ENCODE results near the gene WNK3. TPM values are rescaled to one million over a fixed set of nuclear protein-coding genes. Genes with fewer than 3 reads are reported as not detected.
"Not testable (repeated sequence)": the region's sequence is repeated elsewhere in the genome, so short reads cannot be mapped to it uniquely, and the experiment has no call there.

Gene WNK3
- total RNA-seq, 1 donor from 2014 or later: 8.4 TPM

- peak overlapping the region; percentile 95 for H3K27ac Mint-ChIP-seq (ENCODE audit: unreplicated experiment)
- no peaks in the 10 kb centered on the region for H3K36me3 Mint-ChIP-seq (ENCODE audit: low read depth, unreplicated experiment)
- FAIRE-seq (no peak), DNase-seq (ENCODE audit: low read depth) (no peak)
- Histone ChIP-seq H3K27ac (ENCODE audit: low read depth, low read length) (no peak overlapping the region), H2AFZ (ENCODE audit: low read depth, low read length) (peak overlapping the region; percentile 92), H3K9me3 (ENCODE audit: insufficient read depth, low read depth, low read length) (no peaks in the 10 kb centered on the region), H4K20me1 (ENCODE audit: insufficient read depth, low read length) (peaks cover 7% of the 10 kb centered on the region), H3K4me1 (ENCODE audit: insufficient read depth, low read length) (peaks cover 12% of the 10 kb centered on the region), H3K9ac (ENCODE audit: low read length) (peak overlapping the region; percentile 77), H3K4me2 (ENCODE audit: low read length) (peak overlapping the region; percentile 96), H3K27me3 (ENCODE audit: insufficient read depth, low read length) (no peaks in the 10 kb centered on the region), H3K79me2 (ENCODE audit: insufficient read depth, low read length) (peaks cover 5% of the 10 kb centered on the region), H3K36me3 (ENCODE audit: insufficient read depth, low read length) (no peaks in the 10 kb centered on the region), H3K4me3 (ENCODE audit: insufficient read depth, low read depth, low read length) (peak overlapping the region; percentile 55)
- H3K4me1 Mint-ChIP-seq (ENCODE audit: low read depth, unreplicated experiment): peaks cover 2% of the 10 kb centered on the region
- no peaks in the 10 kb centered on the region for H3K27me3 Mint-ChIP-seq (ENCODE audit: low read depth, unreplicated experiment)
- peak overlapping the region; percentile 97 for H3K4me3 Mint-ChIP-seq (ENCODE audit: unreplicated experiment)
- H3K9me3 Mint-ChIP-seq (ENCODE audit: unreplicated experiment): no peaks in the 10 kb centered on the region
- TF ChIP-seq CTCF (IDR thresholded peaks at IDR 0.05; ENCODE audit: insufficient read depth, low read depth, low read length) (no peak), EZH2 (IDR thresholded peaks at IDR 0.05; ENCODE audit: insufficient read depth, low read length) (no peak)
Measured at GRCh38 chrX:54359408-54359807, 1.6 kb upstream of the WNK3 start.

- DNase-seq (ENCODE audit: low read depth) (peak; percentile 63), FAIRE-seq (peak; percentile 26)
- H3K4me1 ChIP-seq (ENCODE audit: insufficient read depth, low read length): peaks cover 12% of the 10 kb centered on the region
- H3K79me2 ChIP-seq (ENCODE audit: insufficient read depth, low read length): peaks cover 5% of the 10 kb centered on the region
- H3K27me3 Mint-ChIP-seq (ENCODE audit: low read depth, unreplicated experiment): no peaks in the 10 kb centered on the region
- peak overlapping the region; percentile 97 for H3K27ac Mint-ChIP-seq (ENCODE audit: unreplicated experiment)
- peak overlapping the region; percentile 66 for H3K27ac ChIP-seq (ENCODE audit: low read depth, low read length)
- peak overlapping the region; percentile 77 for H3K9ac ChIP-seq (ENCODE audit: low read length)
- peak overlapping the region; percentile 97 for H3K4me3 Mint-ChIP-seq (ENCODE audit: unreplicated experiment)
- H3K4me3 ChIP-seq (ENCODE audit: insufficient read depth, low read depth, low read length): peak overlapping the region; percentile 55
- peak overlapping the region; percentile 96 for H3K4me2 ChIP-seq (ENCODE audit: low read length)
- H2AFZ ChIP-seq (ENCODE audit: low read depth, low read length): peak overlapping the region; percentile 92
- peaks cover 2% of the 10 kb centered on the region for H3K4me1 Mint-ChIP-seq (ENCODE audit: low read depth, unreplicated experiment)
- no peaks in the 10 kb centered on the region for H3K36me3 ChIP-seq (ENCODE audit: insufficient read depth, low read length)
- TF ChIP-seq EZH2 (IDR thresholded peaks at IDR 0.05; ENCODE audit: insufficient read depth, low read length) (no peak), CTCF (IDR thresholded peaks at IDR 0.05; ENCODE audit: insufficient read depth, low read depth, low read length) (no peak)
- H3K27me3 ChIP-seq (ENCODE audit: insufficient read depth, low read length): no peaks in the 10 kb centered on the region
- no peaks in the 10 kb centered on the region for H3K36me3 Mint-ChIP-seq (ENCODE audit: low read depth, unreplicated experiment)
- H3K9me3 ChIP-seq (ENCODE audit: insufficient read depth, low read depth, low read length): no peaks in the 10 kb centered on the region
- no peaks in the 10 kb centered on the region for H3K9me3 Mint-ChIP-seq (ENCODE audit: unreplicated experiment)
- peaks cover 7% of the 10 kb centered on the region for H4K20me1 ChIP-seq (ENCODE audit: insufficient read depth, low read length)
Measured at GRCh38 chrX:54358424-54359211, 772 bp upstream of the WNK3 start.

GRCh38 chrX:54352677-54353076 is 5.2 kb downstream of the WNK3 start:
- no peaks in the 10 kb centered on the region for H3K36me3 Mint-ChIP-seq (ENCODE audit: low read depth, unreplicated experiment)
- no peak overlapping the region for H2AFZ ChIP-seq (ENCODE audit: low read depth, low read length)
- H3K27me3 Mint-ChIP-seq (ENCODE audit: low read depth, unreplicated experiment): no peaks in the 10 kb centered on the region
- H3K9me3 ChIP-seq (ENCODE audit: insufficient read depth, low read depth, low read length): no peaks in the 10 kb centered on the region
- H3K4me1 ChIP-seq (ENCODE audit: insufficient read depth, low read length): peaks cover 3% of the 10 kb centered on the region
- no peak for TF ChIP-seq EZH2 (IDR thresholded peaks at IDR 0.05; ENCODE audit: insufficient read depth, low read length)
- no peak for TF ChIP-seq CTCF (IDR thresholded peaks at IDR 0.05; ENCODE audit: insufficient read depth, low read depth, low read length)
- H4K20me1 ChIP-seq (ENCODE audit: insufficient read depth, low read length): peaks cover 7% of the 10 kb centered on the region
- no peaks in the 10 kb centered on the region for H3K9me3 Mint-ChIP-seq (ENCODE audit: unreplicated experiment)
- FAIRE-seq (no peak), DNase-seq (ENCODE audit: low read depth) (no peak)
- H3K4me2 ChIP-seq (ENCODE audit: low read length): no peak overlapping the region
- H3K4me1 Mint-ChIP-seq (ENCODE audit: low read depth, unreplicated experiment): no peaks in the 10 kb centered on the region
- no peak overlapping the region for H3K9ac ChIP-seq (ENCODE audit: low read length)
- no peak overlapping the region for H3K27ac ChIP-seq (ENCODE audit: low read depth, low read length)
- no peaks in the 10 kb centered on the region for H3K27me3 ChIP-seq (ENCODE audit: insufficient read depth, low read length)
- no peaks in the 10 kb centered on the region for H3K36me3 ChIP-seq (ENCODE audit: insufficient read depth, low read length)
- no peak overlapping the region for H3K4me3 ChIP-seq (ENCODE audit: insufficient read depth, low read depth, low read length)
- H3K27ac Mint-ChIP-seq (ENCODE audit: unreplicated experiment): no peak overlapping the region
- peaks cover 5% of the 10 kb centered on the region for H3K79me2 ChIP-seq (ENCODE audit: insufficient read depth, low read length)
- H3K4me3 Mint-ChIP-seq (ENCODE audit: unreplicated experiment): no peak overlapping the region

- H3K4me1 Mint-ChIP-seq (ENCODE audit: low read depth, unreplicated experiment); H3K4me3 Mint-ChIP-seq (ENCODE audit: unreplicated experiment); H3K4me1 ChIP-seq (ENCODE audit: insufficient read depth, low read length); H4K20me1 ChIP-seq (ENCODE audit: insufficient read depth, low read length); DNase-seq (ENCODE audit: low read depth); H3K79me2 ChIP-seq (ENCODE audit: insufficient read depth, low read length); H3K27me3 ChIP-seq (ENCODE audit: insufficient read depth, low read length); H3K4me2 ChIP-seq (ENCODE audit: low read length); H2AFZ ChIP-seq (ENCODE audit: low read depth, low read length); H3K27me3 Mint-ChIP-seq (ENCODE audit: low read depth, unreplicated experiment); H3K4me3 ChIP-seq (ENCODE audit: insufficient read depth, low read depth, low read length); H3K9me3 ChIP-seq (ENCODE audit: insufficient read depth, low read depth, low read length); FAIRE-seq; H3K9me3 Mint-ChIP-seq (ENCODE audit: unreplicated experiment); H3K9ac ChIP-seq (ENCODE audit: low read length); H3K36me3 Mint-ChIP-seq (ENCODE audit: low read depth, unreplicated experiment); H3K36me3 ChIP-seq (ENCODE audit: insufficient read depth, low read length); H3K27ac ChIP-seq (ENCODE audit: low read depth, low read length); H3K27ac Mint-ChIP-seq (ENCODE audit: unreplicated experiment): not testable (repeated sequence)
Measured at GRCh38 chrX:54337383-54337782, 20.5 kb downstream of the WNK3 start.
